Anterior cingulate cortex (tissue), 58 donors: Measurements from ENCODE around the gene SPRY4.
"Not testable (repeated sequence)": the region's sequence is repeated elsewhere in the genome, so short reads cannot be mapped to it uniquely, and the experiment has no call there.

Experiments
- DNase-seq, 58 donors: peaks; one replicate each; lab custom pipeline; 2025; lab: John Stamatoyannopoulos, UW

SPRY4 gene

GRCh38 chr5:142324871-142325724 is at the start of gene SPRY4:
SPRY4 (minus strand) TSS chr5:142325021; CDS start chr5:142315108, 9,913 bp downstream.
- DNase-seq = peak; percentile 42 to 93 (median 84)

- DNase-seq = no peak
Measured at GRCh38 chr5:142368529-142368928, 43.7 kb upstream of the SPRY4 start.

- no peak for DNase-seq
Measured at GRCh38 chr5:142366007-142366406, 41.2 kb upstream of the SPRY4 start.

- no peak for DNase-seq
Measured at GRCh38 chr5:142364251-142365145, 39.7 kb upstream of the SPRY4 start.

- DNase-seq = no peak
Measured at GRCh38 chr5:142363619-142363963, 38.8 kb upstream of the SPRY4 start.

- DNase-seq = not testable (repeated sequence)
Measured at GRCh38 chr5:142362193-142362592, 37.4 kb upstream of the SPRY4 start.

- peak in 2 of 58 donors; percentile 4 to 5 for DNase-seq
Measured at GRCh38 chr5:142360607-142361120, 35.8 kb upstream of the SPRY4 start.

GRCh38 chr5:142360051-142360498 is 35.3 kb upstream of the SPRY4 start:
- peak in 1 of 58 donors; percentile 0 for DNase-seq

- no peak for DNase-seq
Measured at GRCh38 chr5:142358648-142359047, 33.8 kb upstream of the SPRY4 start.

GRCh38 chr5:142358121-142358520 is 33.3 kb upstream of the SPRY4 start:
- DNase-seq = no peak

- peak in 2 of 58 donors; percentile 10 to 12 for DNase-seq
Measured at GRCh38 chr5:142357469-142358090, 32.8 kb upstream of the SPRY4 start.

- DNase-seq = peak in 57 of 58 donors; percentile 14 to 79 (median 64)
Measured at GRCh38 chr5:142356716-142357468, 32.1 kb upstream of the SPRY4 start.

- no peak for DNase-seq
Measured at GRCh38 chr5:142356349-142356715, 31.5 kb upstream of the SPRY4 start.

GRCh38 chr5:142353071-142353472 is 28.3 kb upstream of the SPRY4 start:
- DNase-seq = no peak

- no peak for DNase-seq
Measured at GRCh38 chr5:142350021-142350420, 25.2 kb upstream of the SPRY4 start.

- DNase-seq = no peak
Measured at GRCh38 chr5:142346706-142347105, 21.9 kb upstream of the SPRY4 start.

- not testable (repeated sequence) for DNase-seq
Measured at GRCh38 chr5:142344915-142345314, 20.1 kb upstream of the SPRY4 start.

- no peak for DNase-seq
Measured at GRCh38 chr5:142343531-142343930, 18.7 kb upstream of the SPRY4 start.

- no peak for DNase-seq
Measured at GRCh38 chr5:142342128-142342981, 17.5 kb upstream of the SPRY4 start.
